ENCODE measurements around the gene HMGCR. TPM values are rescaled to one million over a fixed set of nuclear protein-coding genes. Genes with fewer than 3 reads are reported as not detected.
"Not testable (repeated sequence)": the region's sequence is repeated elsewhere in the genome, so short reads cannot be mapped to it uniquely, and the experiment has no call there.

Gene HMGCR
- 163 and 172 TPM in 2 replicates for total RNA-seq
- long read RNA-seq, full-length matches to known transcripts = 250 of 371 reads
- long read RNA-seq, partial matches to known transcripts = 92 of 371 reads
- long read RNA-seq, other reads (novel, unspliced or antisense) = 29 of 371 reads

DNA sequence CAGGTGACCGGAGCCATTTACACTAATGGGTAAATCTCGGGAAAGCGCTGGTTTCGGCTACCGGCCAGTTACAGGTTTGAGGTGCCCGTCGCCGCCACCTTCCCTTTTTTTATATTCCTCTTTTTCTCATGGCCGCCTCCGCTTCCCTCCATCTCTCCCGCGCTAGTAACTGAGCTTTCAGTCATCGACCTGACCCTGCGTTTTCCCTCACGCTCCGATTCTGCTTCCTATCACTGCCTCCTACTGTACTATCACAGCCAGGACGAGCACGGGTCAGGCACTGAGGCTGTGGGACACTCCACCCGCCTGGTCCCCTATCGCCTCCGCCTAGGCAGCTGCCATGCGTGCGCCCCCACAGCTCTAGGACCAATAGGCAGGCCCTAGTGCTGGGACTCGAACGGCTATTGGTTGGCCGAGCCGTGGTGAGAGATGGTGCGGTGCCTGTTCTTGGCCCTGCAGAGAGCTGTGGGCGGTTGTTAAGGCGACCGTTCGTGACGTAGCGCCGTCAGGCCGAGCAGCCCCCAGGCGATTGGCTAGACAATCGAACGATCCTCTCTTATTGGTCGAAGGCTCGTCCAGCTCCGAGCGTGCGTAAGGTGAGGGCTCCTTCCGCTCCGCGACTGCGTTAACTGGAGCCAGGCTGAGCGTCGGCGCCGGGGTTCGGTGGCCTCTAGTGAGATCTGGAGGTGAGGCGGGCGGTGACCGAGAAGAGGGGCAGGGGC is at the start of gene HMGCR:
HMGCR (plus strand) TSS at position 606 of the 722 bp plus-strand sequence. CDS start 5,386 bp downstream, outside the sequence.
- TF ChIP-seq, protein P1, sequence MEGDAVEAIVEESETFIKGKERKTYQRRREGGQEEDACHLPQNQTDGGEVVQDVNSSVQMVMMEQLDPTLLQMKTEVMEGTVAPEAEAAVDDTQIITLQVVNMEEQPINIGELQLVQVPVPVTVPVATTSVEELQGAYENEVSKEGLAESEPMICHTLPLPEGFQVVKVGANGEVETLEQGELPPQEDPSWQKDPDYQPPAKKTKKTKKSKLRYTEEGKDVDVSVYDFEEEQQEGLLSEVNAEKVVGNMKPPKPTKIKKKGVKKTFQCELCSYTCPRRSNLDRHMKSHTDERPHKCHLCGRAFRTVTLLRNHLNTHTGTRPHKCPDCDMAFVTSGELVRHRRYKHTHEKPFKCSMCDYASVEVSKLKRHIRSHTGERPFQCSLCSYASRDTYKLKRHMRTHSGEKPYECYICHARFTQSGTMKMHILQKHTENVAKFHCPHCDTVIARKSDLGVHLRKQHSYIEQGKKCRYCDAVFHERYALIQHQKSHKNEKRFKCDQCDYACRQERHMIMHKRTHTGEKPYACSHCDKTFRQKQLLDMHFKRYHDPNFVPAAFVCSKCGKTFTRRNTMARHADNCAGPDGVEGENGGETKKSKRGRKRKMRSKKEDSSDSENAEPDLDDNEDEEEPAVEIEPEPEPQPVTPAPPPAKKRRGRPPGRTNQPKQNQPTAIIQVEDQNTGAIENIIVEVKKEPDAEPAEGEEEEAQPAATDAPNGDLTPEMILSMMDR (IDR thresholded peaks at IDR 0.05; ENCODE audit: unreplicated experiment) = peak; percentile 10
- H3K4me3 Mint-ChIP-seq (ENCODE audit: low read depth) = no peak within 1 kb of the TSS
- no peaks in the 10 kb centered on the region for H3K27me3 Mint-ChIP-seq
- H3K9me3 Mint-ChIP-seq (ENCODE audit: low read depth) = no peaks in the 10 kb centered on the region
- no peaks in the 10 kb centered on the region for H3K36me3 Mint-ChIP-seq (ENCODE audit: insufficient read depth)
- no peak within 1 kb of the TSS for H3K27ac Mint-ChIP-seq
- peaks cover 37% of the 10 kb centered on the region for H3K4me1 Mint-ChIP-seq (ENCODE audit: low read depth)
- peak; percentile 94 for DNase-seq (ENCODE audit: low spot score, unreplicated experiment)

DNA sequence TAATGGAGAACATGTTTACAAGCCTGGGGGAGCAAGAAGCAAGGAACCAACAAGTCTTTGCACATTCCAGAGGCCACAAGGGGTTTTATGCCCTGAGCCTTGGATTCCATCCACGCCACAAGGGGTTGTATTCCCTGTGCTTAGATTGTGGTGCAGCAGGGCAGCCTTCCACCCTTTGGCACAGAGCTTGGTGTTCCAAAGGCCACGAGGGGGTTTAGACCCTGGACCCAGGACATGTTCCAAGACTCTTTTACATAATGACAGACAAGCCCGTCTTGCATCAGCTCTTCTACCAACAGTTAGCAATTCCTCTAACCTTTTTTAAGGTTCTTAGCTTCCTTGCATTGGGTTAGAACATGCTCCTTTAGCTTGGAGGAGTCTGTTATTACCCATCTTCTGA is 45.2 kb upstream of the HMGCR start:
- peaks cover 21% of the 10 kb centered on the region for H3K9me3 Mint-ChIP-seq (ENCODE audit: low read depth)
- not testable (repeated sequence) for H3K36me3 Mint-ChIP-seq (ENCODE audit: insufficient read depth); H3K4me3 Mint-ChIP-seq (ENCODE audit: low read depth); H3K4me1 Mint-ChIP-seq (ENCODE audit: low read depth); H3K27me3 Mint-ChIP-seq; DNase-seq (ENCODE audit: low spot score, unreplicated experiment); H3K27ac Mint-ChIP-seq

DNA sequence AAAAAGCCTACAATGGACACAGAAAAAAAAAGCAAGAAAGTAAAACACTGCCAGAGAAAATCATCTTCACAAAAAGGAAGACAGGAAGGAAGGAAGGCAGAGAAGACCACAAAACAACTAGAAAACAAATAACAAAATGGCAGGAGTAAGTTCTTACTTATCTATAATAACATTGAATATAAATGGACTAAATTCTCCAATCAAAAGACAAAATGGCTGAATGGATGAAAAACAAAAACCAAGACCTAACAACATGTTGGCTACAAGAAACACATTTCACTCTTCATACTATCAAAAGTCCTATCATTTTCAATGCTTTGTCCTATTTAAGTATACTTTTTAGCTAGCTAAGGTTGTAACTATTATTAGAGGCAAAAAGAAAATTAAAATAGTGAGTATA is 36.9 kb upstream of the HMGCR start:
- no peaks in the 10 kb centered on the region for H3K36me3 Mint-ChIP-seq (ENCODE audit: insufficient read depth)
- H3K27ac Mint-ChIP-seq = no peak overlapping the region
- no peak overlapping the region for H3K4me3 Mint-ChIP-seq (ENCODE audit: low read depth)
- H3K4me1 Mint-ChIP-seq (ENCODE audit: low read depth) = peaks cover 7% of the 10 kb centered on the region
- H3K9me3 Mint-ChIP-seq (ENCODE audit: low read depth) = peaks cover 16% of the 10 kb centered on the region
- peaks cover 29% of the 10 kb centered on the region for H3K27me3 Mint-ChIP-seq
- no peak for DNase-seq (ENCODE audit: low spot score, unreplicated experiment)
- TF ChIP-seq, protein P1 (IDR thresholded peaks at IDR 0.05; ENCODE audit: unreplicated experiment) = no peak

DNA sequence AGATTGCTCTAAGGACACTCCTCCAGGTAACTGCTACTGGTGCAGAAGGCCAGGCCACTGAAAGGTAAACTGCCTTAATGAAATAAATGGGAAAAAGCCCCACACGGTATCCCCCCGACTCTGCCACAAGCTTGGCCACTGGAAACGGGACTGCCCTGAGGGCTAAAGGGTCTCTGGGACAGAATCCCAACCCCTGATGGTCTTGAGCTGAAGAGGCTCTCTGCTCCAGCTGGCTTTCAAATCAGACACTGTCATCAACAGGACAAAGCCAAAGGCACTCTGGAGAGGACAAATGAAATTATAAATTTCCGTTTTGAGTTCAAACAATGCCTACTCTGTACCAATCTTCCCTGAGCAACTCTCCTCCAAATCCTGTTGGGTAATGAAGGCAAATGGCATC is 33.6 kb upstream of the HMGCR start:
- TF ChIP-seq, protein P1 (IDR thresholded peaks at IDR 0.05; ENCODE audit: unreplicated experiment) = no peak
- H3K27me3 Mint-ChIP-seq = peaks cover 35% of the 10 kb centered on the region
- peaks cover 11% of the 10 kb centered on the region for H3K4me1 Mint-ChIP-seq (ENCODE audit: low read depth)
- no peak overlapping the region for H3K27ac Mint-ChIP-seq
- no peak for DNase-seq (ENCODE audit: low spot score, unreplicated experiment)
- H3K36me3 Mint-ChIP-seq (ENCODE audit: insufficient read depth) = no peaks in the 10 kb centered on the region
- H3K4me3 Mint-ChIP-seq (ENCODE audit: low read depth) = no peak overlapping the region
- peaks cover 11% of the 10 kb centered on the region for H3K9me3 Mint-ChIP-seq (ENCODE audit: low read depth)

DNA sequence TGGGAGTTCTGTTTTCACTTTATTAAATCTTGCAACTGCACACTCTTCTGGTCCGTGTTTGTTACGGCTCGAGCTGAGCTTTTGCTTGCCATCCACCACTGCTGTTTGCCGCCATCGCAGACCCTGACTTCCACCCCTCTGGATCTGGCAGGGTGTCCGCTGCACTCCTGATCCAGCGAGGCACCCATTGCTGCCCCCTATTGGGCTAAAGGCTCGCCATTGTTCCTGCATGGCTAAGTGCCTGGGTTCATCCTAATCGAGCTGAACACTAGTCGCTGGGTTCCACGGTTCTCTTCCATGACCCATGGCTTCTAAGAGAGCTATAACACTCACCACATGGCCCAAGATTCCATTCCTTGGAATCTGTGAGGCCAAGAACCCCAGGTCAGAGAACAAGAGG is 32.5 kb upstream of the HMGCR start:
- not testable (repeated sequence) for H3K4me1 Mint-ChIP-seq (ENCODE audit: low read depth); H3K9me3 Mint-ChIP-seq (ENCODE audit: low read depth); H3K4me3 Mint-ChIP-seq (ENCODE audit: low read depth); H3K27ac Mint-ChIP-seq; DNase-seq (ENCODE audit: low spot score, unreplicated experiment); H3K36me3 Mint-ChIP-seq (ENCODE audit: insufficient read depth)
- peaks cover 39% of the 10 kb centered on the region for H3K27me3 Mint-ChIP-seq

DNA sequence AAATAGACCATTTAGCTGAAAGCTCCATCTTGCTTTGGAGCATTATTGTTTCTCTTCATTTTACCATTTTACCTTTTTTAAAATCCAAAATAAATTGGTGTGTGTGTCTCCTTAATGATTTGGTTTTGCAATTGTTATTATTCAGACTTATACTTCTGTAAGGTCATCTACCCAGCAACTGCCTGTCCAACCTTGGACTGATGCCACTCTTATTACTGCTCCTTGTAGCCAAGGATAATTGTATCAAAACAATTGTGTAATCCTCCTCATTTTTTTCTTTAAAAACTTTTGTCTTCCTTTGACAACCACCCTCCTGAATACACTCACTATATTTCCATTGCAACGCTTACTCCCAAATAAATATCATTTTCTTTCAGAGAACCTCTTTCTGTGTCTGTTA is 30.3 kb upstream of the HMGCR start:
- peaks cover 5% of the 10 kb centered on the region for H3K4me1 Mint-ChIP-seq (ENCODE audit: low read depth)
- H3K27ac Mint-ChIP-seq = no peak overlapping the region

More for the DNA sequence above, 30.3 kb upstream of the HMGCR start:
- no peak overlapping the region for H3K4me3 Mint-ChIP-seq (ENCODE audit: low read depth)
- H3K9me3 Mint-ChIP-seq (ENCODE audit: low read depth) = no peaks in the 10 kb centered on the region
- H3K27me3 Mint-ChIP-seq = peaks cover 34% of the 10 kb centered on the region
- no peak for DNase-seq (ENCODE audit: low spot score, unreplicated experiment)
- no peaks in the 10 kb centered on the region for H3K36me3 Mint-ChIP-seq (ENCODE audit: insufficient read depth)
- TF ChIP-seq, protein P1 (IDR thresholded peaks at IDR 0.05; ENCODE audit: unreplicated experiment) = no peak
